HepG2 (cell line): ENCODE results near the gene OLFM1. TPM values are rescaled to one million over a fixed set of nuclear protein-coding genes. Genes with fewer than 3 reads are reported as not detected.
A peak's percentile ranks its signal among the peaks of the same experiment; 100 is the strongest.

Experiments used
- ATAC-seq: fragments of 200-7000 bp; cut with Tn5 transposase; 3 replicates; pipeline ENCODE4 v1.9.1; 2020; ENCODE audit warnings: mild to moderate bottlenecking, moderate library complexity
- BruUV-seq: library from RNA; stranded (reverse); fragments of 400-500 nt; replicated peaks from 2 replicates; lab custom pipeline; 2021; lab: Mats Ljungman, UMichigan
- CTCF ChIA-PET: fragments of 300-600 bp; formaldehyde crosslinking; extraction: SDS; loops from one replicate; lab custom pipeline; 2021; ENCODE audit warnings: low total read pairs, inconsistent platforms, low intra/inter-chr PET ratio; lab: Yijun Ruan, JAX
- POLR2A ChIA-PET: fragments of 350-600 bp; sonication (Branson Sonifier 250); formaldehyde crosslinking; loops from one replicate; lab custom pipeline; 2020; ENCODE audit warnings: antibody characterized with exemption, inconsistent platforms; lab: Yijun Ruan, JAX
- DNase-seq: peaks from one replicate; pipeline ENCODE4 v3.0.0-alpha.2; 2015; ENCODE audit warnings: low spot score
- FAIRE-seq: peaks from 3 replicates; lab custom pipeline; 2011; peaks lifted over from hg19 to GRCh38; lab: Jason Lieb, UNC
- H2AFZ ChIP-seq: one replicate; pipeline ENCODE4 v1.6.1; 2011; ENCODE audit warnings: low read length, inconsistent platforms
- H3K27ac ChIP-seq: fragments of 300-600 bp; 3 replicates; pipeline ENCODE4 v1.8.0; 2011; ENCODE audit warnings: mixed run types, mild to moderate bottlenecking, mixed read lengths, low read length, inconsistent platforms; ENCODE audit not compliant: insufficient read depth; ENCODE audit errors: extremely low read length
- H3K27me3 ChIP-seq, 2 experiments: fragments of 200-600 bp in 1 of 2; 2 replicates in 1 of 2; 3 replicates in 1 of 2; pipeline versions ENCODE4 v1.6.0 to v1.8.0; 2011; ENCODE audit warnings: low read length in 2 of 2, mild to moderate bottlenecking in 2 of 2, moderate library complexity in 2 of 2, inconsistent platforms in 1 of 2; ENCODE audit not compliant: insufficient read depth in 2 of 2, control insufficient read depth in 1 of 2
- H3K36me3 ChIP-seq, 2 experiments: fragments of 200-600 bp in 1 of 2; replicated peaks in 1 of 2; 2 replicates in 1 of 2; 3 replicates in 1 of 2; pipeline versions ENCODE4 v1.5.1 to v1.8.0; 2011; ENCODE audit warnings: low read length in 2 of 2, inconsistent platforms in 1 of 2; ENCODE audit not compliant: insufficient read depth in 2 of 2, control insufficient read depth in 1 of 2
- H3K4me1 ChIP-seq: 2 replicates; pipeline ENCODE4 v1.5.1; 2012; ENCODE audit warnings: low read length, inconsistent platforms; ENCODE audit not compliant: insufficient read depth
- H3K4me2 ChIP-seq: 2 replicates; pipeline ENCODE4 v1.6.0; 2011; ENCODE audit warnings: low read depth, low read length, inconsistent platforms
- H3K4me3 ChIP-seq, 3 experiments: fragments of 200-600 bp in 1 of 3; sonication (generic), shearing (Covaris generic) in 1 of 3; replicated peaks in 1 of 3; 2 replicates each; pipeline ENCODE4 v1.5.1; 2011 to 2016; ENCODE audit warnings: low read length in 3 of 3, inconsistent platforms in 2 of 3, low read depth in 2 of 3, mild to moderate bottlenecking in 2 of 3, control low read depth in 1 of 3, mixed read lengths in 1 of 3; ENCODE audit not compliant: insufficient read depth in 1 of 3
- H3K79me2 ChIP-seq: one replicate; pipeline ENCODE4 v1.6.1; 2011; ENCODE audit warnings: low read length, inconsistent platforms; ENCODE audit not compliant: insufficient read depth
- H3K9ac ChIP-seq: 2 replicates; pipeline ENCODE4 v1.6.0; 2011; ENCODE audit warnings: mild to moderate bottlenecking, low read depth, low read length, inconsistent platforms; ENCODE audit not compliant: insufficient read depth
- H3K9me3 ChIP-seq: 2 replicates; pipeline ENCODE4 v1.5.1; 2012; ENCODE audit warnings: mild to moderate bottlenecking, low read length
- H4K20me1 ChIP-seq: 2 replicates; pipeline ENCODE4 v1.6.0; 2011; ENCODE audit warnings: inconsistent platforms, mild to moderate bottlenecking, low read length, moderate library complexity; ENCODE audit not compliant: insufficient read depth
- ISL2 ChIP-seq: sonication (generic); formaldehyde crosslinking; IDR thresholded peaks from 2 replicates; pipeline ENCODE4 v1.5.0; 2020; ENCODE audit warnings: missing genetic modification reagents
- MAFF ChIP-seq: IDR thresholded peaks from 2 replicates; pipeline ENCODE4 v1.6.1; 2011; ENCODE audit warnings: low read depth, low read length, improper control_type of control experiment
- MAFK ChIP-seq, 2 experiments: IDR thresholded peaks in 1 of 2; conservative IDR thresholded peaks in 1 of 2; 2 replicates each; pipeline ENCODE4 v1.6.1; 2011; ENCODE audit warnings: improper control_type of control experiment in 2 of 2, low read length in 2 of 2
- ZFP41 ChIP-seq: sonication (generic); formaldehyde crosslinking; IDR thresholded peaks from 2 replicates; pipeline ENCODE4 v1.4.0; 2020; ENCODE audit warnings: mild to moderate bottlenecking, missing genetic modification reagents, borderline replicate concordance
- ZKSCAN5 ChIP-seq: sonication (generic); formaldehyde crosslinking; IDR thresholded peaks from 2 replicates; pipeline ENCODE4 v1.5.1; 2020; ENCODE audit warnings: mild to moderate bottlenecking, missing genetic modification reagents
- ZNF136 ChIP-seq: sonication (generic); formaldehyde crosslinking; IDR thresholded peaks from 2 replicates; pipeline ENCODE4 v1.8.1; 2022; ENCODE audit warnings: low read depth, mild to moderate bottlenecking, moderate library complexity, missing genetic modification reagents
- WGBS: methylation state at CpG from one replicate; pipeline ENCODE4 v1.1.6; 2017; ENCODE audit warnings: low lambda C conversion rate; 5-methylcytosine and 5-hydroxymethylcytosine counted together
- in situ Hi-C: cut with HindIII; loops from 2 replicates; pipeline ENCODE4 v1.10.0; 2017; ENCODE audit warnings: low pct_unique_long_range_greater_than_20kb; ENCODE audit not compliant: extremely low pct_ligation_motif_present
- intact Hi-C: fragments of 100-400 bp; cut with micrococcal nuclease; formaldehyde crosslinking; loops from one replicate; pipeline ENCODE4 v1.10.0; 2022; ENCODE audit not compliant: unreplicated experiment
- polyA plus RNA-seq, 8 experiments: library from polyadenylated mRNA; depleted of rRNA in 3 of 8; stranded (reverse) in 7 of 8; unstranded in 1 of 8; fragments of >200 nt; fragmentation: Illumina TruSeq in 4 of 8; extraction: Trizol in 4 of 8; gene quantifications; 2 replicates each; pipeline versions ENCODE4 v1.2.1 to v1.2.3, GENCODE V29; 2011 to 2016; ENCODE audit warnings: low read depth in 4 of 8, missing spikeins in 1 of 8, mixed read lengths in 1 of 8; ENCODE audit not compliant: insufficient read depth in 1 of 8
- total RNA-seq, 5 experiments: library from RNA; depleted of rRNA; stranded (reverse); fragments of >200 nt; fragmentation: Illumina TruSeq; extraction: Trizol; gene quantifications; 2 replicates each; pipeline ENCODE4 v1.2.3, GENCODE V29; 2016; ENCODE audit warnings: low read depth in 1 of 5

Gene OLFM1
- total and polyA plus RNA-seq, 2 of the 13 experiments (the other 11 are each of a cell fraction or from before 2014, with no cell fraction given) = not detected

DNA sequence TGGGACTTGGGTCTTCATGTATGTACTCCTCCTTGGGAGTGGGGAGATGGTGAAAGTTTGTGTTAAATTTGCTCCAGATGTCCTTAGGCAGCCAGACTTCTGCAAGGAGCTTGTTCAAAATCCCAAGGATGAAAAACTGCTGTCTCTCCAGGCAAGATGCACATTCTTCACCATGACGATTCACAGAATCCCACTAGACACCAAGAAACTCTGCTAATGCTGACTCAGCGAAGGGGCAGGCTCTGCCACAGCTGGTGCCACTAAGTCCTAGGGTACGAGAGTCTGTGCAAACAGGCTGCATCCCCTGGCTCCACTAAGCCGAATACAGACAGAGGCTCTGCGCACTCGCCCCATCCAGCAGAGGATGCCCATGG, 71.1 kb downstream of the OLFM1 start:
- Histone ChIP-seq H3K9me3 (no peaks in the 10 kb centered on the region), H3K79me2 (no peaks in the 10 kb centered on the region), H3K4me1 (no peaks in the 10 kb centered on the region), H3K36me3 (no peaks in the 10 kb centered on the region), H4K20me1 (peaks cover 7% of the 10 kb centered on the region; the same call in 1 of the 2 replicates), H3K4me2 (no peak overlapping the region), H3K27ac (no peak overlapping the region), H2AFZ (no peak overlapping the region), H3K4me3 (no peak overlapping the region), H3K27me3 (peaks cover 0 to 17% of the 10 kb centered on the region in 2 experiments; a peak in 3 of 5 replicates), H3K9ac (no peak overlapping the region)
- ChIA-PET POLR2A (no interaction called here), CTCF (no interaction called here)
- TF ChIP-seq ISL2 (no peak), MAFK (conservative IDR thresholded peaks at IDR 0.05 in 1 of 2, IDR thresholded peaks at IDR 0.05 in 1 of 2; ENCODE audit: low read length in 2 of 2) (peak; percentile 78 to 92), MAFF (peak; percentile 82)
- no peak for FAIRE-seq
- WGBS = 0% methylated on average over 3 of the region's 6 CpGs
- in situ Hi-C loops = no loop called here
- no peak for ATAC-seq
- no TSS peak for BruUV-seq
- DNase-seq = no peak
- intact Hi-C loops = no loop called here

DNA sequence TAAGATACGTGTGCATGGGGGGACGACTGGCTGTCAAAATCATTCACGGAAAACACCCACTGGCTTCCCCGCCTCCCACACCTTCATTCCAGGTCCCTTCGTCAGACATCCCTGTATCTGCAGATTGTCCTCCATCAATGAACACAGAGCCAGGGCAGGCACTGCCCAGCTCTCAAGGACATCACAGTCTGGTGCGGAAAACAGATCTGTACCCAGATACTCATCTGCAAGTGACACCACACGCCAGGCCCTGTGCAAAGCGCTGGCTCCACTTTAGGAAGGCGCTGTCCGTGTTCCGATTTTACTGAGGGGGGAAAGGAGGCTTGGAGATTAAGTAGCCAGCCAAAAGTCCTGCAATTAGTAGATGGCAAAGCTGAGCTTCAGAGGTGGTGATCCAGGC, 72.3 kb downstream of the OLFM1 start:
- no peaks in the 10 kb centered on the region for H3K9me3 ChIP-seq
- H3K36me3 ChIP-seq = no peaks in the 10 kb centered on the region
- no peak overlapping the region for H2AFZ ChIP-seq
- 12% methylated on average over 7 of the region's 11 CpGs for WGBS
- peaks cover 7% of the 10 kb centered on the region; the same call in 1 of the 2 replicates for H4K20me1 ChIP-seq
- no peak overlapping the region for H3K9ac ChIP-seq
- FAIRE-seq (no peak), ATAC-seq (no peak), DNase-seq (no peak)
- CTCF ChIA-PET = no interaction called here
- no peak for TF ChIP-seq ZFP41 (CRISPR knock-in tag)
- TF ChIP-seq ZNF136 (CRISPR knock-in tag) = no peak
- TF ChIP-seq ZKSCAN5 = no peak
- no peak overlapping the region for H3K4me3 ChIP-seq
- POLR2A ChIA-PET = no interaction called here
- H3K27me3 ChIP-seq = peaks cover 0 to 25% of the 10 kb centered on the region in 2 experiments; a peak in 3 of 5 replicates
- no peak overlapping the region for H3K4me2 ChIP-seq
- H3K4me1 ChIP-seq = no peaks in the 10 kb centered on the region
- no peak overlapping the region for H3K27ac ChIP-seq
- intact Hi-C loops = no loop called here
- no peaks in the 10 kb centered on the region for H3K79me2 ChIP-seq
- in situ Hi-C loops = no loop called here
- no TSS peak for BruUV-seq
